ENCODE results near the gene CST7.

The CST7 gene

DNA sequence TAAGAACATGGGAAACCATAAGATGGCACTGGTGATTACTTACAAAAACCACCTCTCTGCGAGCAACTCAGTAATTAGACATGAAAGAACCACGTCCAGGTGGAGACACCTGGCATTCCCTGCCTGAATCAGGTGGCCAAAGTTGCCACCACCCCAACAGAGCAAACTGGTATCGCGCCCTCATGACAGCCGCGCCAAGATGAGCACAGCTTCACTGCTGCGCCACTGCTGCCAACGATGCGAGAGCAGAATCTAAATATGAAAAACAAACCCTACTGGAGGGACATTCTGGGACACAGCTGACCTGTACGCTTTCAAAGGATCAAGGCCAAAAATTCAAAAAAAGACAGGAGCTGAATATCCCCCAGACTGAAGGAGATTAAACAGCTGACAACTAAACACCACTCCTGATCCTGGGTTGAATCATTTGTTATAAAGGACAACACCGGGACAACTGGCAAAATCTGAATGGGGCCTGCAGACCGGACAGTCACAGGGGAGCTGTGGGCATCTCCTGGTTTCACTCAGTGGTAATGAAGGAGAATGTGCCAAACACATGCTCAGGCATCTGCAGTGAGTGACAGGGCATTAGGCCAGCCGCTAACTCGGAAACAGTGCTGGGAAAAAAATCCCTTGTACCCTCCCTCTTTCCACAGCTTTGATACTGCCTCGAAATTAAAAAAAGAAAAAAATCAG is 17.4 kb downstream of the CST7 start:
- DNase-seq: no peak

GRCh38 chr20:24968278-24968800 is 19.3 kb downstream of the CST7 start:
- DNase-seq: no peak

GRCh38 chr20:24969186-24970029 is 20.3 kb downstream of the CST7 start:
- no peak for DNase-seq

DNA sequence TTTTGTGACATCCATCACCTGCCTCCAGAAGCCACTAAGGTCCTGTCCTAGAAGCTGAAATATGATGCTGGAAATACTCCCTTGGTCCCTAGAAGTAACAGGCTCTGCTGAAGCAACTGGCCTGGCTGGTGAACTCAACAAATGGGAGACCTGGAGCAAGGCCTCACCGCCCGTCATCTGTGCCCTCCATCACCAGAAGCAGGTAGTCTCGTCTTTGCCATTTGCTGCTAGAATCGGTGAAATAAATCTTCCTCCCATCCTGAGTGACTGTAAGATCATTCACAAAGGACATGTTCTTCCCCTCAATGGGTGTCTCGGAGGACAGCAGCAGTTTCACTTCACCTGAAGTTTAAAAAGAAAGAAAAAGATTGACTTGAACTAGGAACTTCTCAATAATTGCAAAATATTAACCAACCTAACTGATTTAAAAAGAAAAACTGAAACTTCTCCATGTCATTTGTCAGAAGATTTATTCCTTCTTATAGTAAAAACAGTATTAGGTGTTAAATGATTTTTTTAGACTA is 21.0 kb downstream of the CST7 start:
- no peak for DNase-seq

GRCh38 chr20:24970754-24971153 is 21.7 kb downstream of the CST7 start:
- DNase-seq: no peak

- DNase-seq: no peak
Observed at GRCh38 chr20:24971376-24972101, 22.5 kb downstream of the CST7 start.

DNA sequence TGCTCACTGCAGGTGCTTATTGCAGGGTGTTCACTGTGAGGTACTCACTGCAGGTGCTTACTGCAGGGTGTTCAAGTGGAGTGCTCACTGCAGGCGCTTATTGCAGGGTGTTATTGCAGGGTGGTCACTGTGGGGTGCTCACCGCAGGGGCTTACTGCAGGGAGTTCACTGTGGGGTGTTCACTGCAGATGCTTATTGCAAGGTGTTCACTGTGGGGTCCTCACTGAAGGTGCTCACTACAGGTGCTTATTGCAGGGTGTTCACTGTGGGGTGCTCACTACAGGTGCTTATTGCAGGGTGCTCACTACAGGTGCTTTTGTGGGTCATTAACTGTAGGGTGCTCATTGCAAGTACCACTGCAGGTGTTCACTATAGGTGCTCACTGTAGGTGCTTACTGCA is 23.3 kb downstream of the CST7 start:
- no peak for DNase-seq

DNA sequence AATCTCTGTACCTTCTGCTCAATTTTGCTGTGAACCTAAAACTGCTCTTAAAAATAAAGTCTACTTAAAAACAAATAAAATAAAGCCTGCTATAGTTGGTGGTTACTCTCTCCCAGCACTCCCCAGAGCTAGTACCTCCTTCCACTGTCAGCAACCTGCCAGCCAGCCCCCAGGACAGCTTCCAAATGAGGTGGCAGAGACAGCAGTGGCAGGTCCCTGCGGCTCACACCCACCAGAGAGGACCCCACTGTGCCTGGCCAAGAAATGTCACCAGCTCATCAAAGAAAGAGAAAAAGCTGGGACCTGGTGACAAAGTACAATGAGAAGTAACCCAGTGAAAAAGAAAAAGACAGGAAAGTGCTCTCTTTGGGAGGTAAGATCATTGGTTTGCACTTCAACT is 28.3 kb downstream of the CST7 start:
- no peak for DNase-seq

GRCh38 chr20:24977797-24978196 is 28.7 kb downstream of the CST7 start:
- no peak for DNase-seq

DNA sequence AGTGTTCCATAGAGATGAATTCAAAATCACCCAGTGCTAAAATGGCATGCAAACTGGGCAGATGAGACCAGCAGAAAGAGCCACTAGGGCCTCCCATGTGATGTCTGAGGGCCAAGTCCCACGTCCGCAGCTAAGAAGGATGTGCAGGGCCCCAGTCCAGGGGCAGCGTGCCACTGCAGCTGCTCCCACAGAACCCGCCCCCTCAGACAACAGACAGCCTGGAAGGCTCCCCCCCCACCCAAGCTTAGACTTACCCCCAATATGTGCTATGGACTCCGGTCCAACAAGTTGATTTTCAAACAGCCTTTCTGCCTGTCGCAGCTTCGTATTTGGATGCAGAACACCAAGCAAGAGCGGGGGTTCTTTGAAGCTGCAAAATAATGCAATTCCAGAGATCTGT is 29.4 kb downstream of the CST7 start:
- no peak for DNase-seq

DNA sequence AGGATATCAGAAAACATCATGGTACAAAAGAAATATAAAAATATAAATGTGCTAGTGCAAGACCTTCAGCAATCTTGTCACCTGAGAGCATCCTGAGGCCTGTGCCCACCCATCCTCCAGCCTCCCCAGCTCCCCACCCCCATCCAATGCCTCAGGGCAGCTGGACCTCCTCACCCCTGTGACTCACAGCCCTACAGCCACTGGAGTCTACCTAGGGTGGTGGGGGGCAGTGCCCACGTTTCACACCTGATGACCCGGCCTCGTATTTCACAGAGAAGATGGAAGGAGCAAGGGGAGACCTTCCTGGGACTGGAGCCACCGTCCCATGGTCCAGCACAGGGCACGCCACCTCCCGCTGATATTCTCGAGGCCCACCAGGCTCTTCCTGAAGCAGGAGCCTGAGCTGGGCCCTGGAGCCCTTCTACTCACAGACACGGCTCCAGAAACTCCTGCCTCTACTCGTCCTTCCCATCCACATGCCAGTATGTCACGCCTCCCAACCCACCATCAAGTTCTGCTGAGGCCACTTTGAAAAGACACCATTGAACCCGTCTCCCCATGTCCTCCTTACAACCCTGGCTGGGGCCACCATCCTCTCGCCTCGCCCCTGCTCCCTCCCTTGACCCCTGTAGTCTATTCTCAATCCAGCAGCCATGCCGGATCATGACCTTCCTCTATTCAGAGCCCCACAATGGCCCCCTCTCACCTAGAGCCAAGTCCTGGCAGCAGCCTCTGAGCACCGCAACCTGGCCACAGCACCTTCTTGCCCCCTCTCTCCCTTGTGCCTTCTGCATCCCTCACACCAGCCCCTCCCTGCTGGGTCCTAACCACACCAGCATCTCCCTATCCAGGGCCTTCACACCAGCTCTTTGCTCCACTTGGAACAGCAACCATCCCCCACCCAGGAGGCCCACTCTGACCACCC is 30.2 kb downstream of the CST7 start:
- no peak for DNase-seq

DNA sequence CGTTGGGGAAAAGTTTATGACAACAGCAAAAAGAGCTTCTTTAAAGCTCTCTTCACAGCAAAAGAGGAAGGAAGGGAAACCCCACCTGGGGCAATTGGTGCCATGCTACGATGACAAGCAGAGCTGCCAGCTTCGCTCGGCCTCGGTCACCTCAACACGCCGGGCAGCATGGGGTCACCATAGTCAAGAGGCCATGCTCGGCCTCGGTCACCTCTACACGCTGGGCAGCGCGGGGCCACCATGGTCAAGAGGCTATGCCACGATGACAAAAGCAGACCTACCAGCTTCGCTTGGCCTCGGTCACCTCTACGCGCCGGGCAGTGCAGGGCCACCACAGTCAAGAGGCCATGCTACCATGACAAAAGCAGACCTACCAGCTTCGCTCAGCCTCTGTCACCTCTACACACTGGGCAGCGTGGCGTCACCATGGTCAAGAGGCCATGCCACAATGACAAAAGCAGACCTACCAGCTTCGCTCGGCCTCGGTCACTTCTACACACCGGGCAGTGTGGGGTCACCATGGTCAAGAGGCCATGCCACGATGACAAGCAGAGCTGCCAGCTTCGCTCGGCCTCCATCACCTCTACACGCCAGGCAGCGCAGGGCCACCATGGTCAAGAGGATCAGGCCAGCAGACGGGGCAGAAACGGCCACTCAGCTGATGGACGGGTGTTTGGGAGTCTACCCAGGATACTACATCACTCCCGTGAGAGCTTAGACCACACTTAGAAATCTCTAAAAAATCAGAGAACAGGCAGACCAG is 31.4 kb downstream of the CST7 start:
- DNase-seq: no peak

- no peak for DNase-seq
Observed at GRCh38 chr20:24981282-24981681, 32.2 kb downstream of the CST7 start.

DNA sequence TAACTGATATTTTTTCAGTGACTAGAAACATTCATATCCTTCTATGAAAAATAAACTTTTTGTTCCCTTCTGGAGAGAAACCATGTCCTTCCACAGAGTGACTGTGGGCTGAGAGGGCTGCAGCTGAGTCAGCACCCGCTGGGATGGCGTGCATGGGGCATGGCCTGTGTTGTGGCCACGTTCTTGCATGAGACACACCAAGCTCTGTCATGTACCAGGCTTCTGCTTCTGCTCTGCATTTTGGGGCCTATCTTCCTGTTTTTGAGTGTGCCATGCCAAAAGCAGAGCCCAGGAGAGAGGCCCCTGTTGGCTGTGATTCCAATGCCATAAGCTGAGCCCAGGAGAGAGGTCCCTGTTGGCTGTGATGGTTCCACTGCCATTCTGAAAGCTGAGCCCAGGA is 32.7 kb downstream of the CST7 start:
- no peak for DNase-seq

GRCh38 chr20:24983896-24984295 is 34.8 kb downstream of the CST7 start:
- DNase-seq: no peak

DNA sequence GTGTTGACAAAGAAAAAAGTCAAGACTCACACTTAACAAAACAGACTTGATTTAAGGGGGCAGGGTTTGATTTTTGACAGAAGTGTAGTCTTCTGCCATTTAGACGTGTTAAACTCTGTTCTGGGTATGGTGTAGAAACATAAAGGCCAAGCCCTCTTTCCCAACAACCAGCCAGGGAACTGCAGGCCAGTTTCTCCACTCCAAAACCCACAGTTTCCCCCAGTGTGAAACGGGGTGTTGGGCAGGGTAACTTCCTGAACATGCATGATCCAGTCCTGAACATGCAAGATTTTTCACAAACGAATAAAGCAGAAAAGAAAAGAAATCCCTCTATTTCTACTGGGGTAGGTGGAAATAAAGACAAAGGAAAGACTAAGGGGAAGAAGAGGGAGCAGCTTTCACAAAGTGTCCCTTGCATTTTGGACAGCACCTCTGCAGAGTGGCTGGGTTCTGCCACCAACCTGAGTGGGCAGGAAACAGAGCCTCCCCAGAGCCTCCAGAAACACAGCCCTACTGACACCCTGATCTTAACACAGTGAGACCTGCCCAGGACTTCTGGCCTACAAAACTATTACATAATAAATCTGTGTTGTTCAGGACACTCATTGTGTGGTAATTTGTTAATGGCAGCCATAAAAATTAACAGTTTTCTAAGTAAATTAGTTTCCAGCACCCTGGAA is 36.0 kb downstream of the CST7 start:
- no peak for DNase-seq

DNA sequence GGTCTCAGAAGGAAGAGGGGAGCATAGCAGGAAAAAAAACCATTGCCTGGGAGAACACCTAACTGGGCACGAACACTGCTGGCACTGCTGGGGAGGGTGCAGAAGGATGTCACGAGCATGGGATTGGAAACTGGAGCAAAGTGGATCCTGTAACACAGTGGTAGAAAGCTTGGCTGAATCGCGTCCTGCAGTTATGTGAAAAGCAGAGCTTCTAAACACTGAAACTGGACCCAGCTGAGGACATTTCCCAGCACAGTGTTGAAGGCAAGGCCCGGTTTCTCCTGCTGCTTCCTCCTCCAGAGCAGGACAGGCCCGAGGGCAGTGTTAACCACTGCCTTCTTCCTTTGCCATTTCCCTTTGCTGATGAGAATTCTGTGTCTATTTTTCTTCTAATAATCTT is 36.7 kb downstream of the CST7 start:
- no peak for DNase-seq

- DNase-seq: peak; percentile 29
Observed at GRCh38 chr20:24986436-24987015, 37.5 kb downstream of the CST7 start.

GRCh38 chr20:24987244-24987643 is 38.2 kb downstream of the CST7 start:
- DNase-seq: no peak

All from NCI-H187 treated with DMSO at 0.1 percent for 48 hours (cell line).